CD4-positive, alpha-beta T cell treated with Interleukin-12 subunit alpha and Interleukin-12 subunit beta, for 1 hour (primary cell): ENCODE results near the gene RGS6.

ENCODE experiments used
- DNase-seq: peaks from one replicate; pipeline ENCODE4 v3.0.0-alpha.2; 2020

The RGS6 gene

DNA sequence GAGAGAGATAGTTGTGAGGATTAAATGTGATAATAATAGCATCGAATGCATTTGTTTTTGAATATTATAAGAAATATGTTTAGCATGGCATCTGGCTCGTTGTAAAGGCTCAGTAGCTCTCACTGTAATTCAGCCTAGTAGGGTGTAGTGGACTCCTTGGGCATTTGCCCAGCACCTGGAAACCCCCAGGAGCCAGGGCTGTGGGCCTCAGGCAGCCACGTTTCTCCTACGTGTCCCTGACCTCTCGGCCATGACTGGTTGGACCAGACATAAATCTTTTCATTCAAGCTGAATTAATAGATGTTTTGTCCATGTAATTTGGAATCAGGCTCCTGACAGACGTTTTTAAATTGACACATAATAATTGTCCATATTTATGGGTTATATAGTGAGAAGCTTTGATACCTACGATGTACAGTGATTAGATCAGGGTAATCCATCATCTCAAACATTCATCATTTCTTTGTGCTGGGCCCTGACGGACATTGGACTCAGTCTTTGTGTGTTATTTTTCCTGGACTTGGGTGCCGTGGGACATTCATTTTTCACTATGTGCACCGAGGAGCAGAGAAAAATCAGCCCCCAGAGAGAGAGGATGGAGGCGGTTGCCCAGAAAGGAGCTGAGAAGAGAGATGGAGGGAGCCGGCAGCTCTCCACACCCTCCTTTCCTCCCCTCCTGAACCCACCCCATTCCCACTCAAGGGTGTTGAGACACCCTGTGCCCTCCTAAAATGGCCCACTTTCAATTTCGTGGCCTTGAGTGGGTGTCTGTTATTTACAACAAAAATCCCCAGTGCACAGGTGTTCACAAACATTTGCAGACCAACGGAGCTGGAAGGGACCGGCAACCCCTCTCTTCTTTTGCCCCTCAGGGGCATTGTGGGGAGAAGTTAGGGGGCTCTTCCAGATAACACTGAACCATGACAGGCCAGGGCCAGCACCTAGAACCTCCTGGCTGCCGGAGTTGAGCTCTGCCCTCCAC is 665.3 kb downstream of the RGS6 start:
- no peak for DNase-seq

DNA sequence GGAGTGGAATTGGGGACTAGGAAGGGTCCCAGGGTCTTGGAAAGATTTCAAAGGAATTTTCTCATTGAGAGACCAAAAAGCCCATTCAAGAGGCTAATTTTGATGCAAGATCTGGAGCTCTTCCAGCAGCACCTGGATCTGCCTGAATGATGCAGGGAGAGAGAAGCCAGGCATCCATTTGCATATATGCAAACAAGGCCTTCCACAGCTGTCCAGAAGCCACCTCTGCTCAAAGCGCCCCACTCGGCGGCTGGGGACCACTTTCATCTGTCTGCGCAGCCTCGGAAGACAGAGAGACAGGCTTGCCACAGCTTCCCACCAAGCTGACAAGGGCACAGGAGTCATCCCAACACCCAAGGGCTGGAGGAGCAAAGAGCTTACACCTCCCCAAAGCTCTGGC is 666.1 kb downstream of the RGS6 start:
- DNase-seq, result no peak

DNA sequence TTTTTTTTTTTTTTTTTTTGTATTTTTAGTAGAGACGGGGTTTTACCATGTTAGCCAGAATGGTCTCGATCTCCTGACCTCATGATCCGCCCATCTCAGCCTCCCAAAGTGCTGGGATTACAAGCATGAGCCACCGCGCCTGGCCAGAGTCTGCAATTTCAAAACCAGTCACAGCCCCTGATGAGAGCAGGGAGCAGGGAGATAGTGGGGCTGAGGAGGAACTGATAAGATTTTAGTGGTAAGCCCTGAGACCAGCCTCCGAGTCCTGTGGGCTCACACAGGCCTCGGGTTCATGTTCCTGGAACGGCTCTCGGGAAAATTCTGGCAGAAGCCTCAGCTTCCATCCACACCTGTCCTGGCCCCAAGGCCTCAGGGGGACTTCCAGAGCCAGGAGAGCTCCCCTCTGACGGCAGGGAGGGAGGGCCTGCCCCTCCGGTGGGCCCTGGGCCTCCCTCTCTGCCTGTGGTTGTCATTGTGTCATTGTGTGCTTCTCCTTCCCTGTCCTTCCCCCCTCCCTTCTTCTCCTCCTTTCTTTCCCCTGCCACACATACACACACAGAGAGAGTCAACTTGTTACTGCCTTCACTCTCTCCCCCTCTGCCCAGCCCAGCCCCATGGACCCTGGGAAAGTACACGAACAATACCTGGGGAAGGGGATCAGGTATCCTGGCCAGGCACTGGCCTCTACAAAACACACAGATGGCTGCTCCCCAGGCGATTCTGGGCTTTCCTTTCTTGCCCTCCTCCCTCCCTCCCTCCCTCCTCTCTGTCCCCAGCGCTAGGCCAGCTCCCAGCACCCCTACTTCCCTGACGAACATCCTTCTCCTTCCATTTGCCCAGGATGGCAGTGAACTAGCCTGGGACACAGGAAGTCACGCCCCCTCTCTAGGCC is 667.6 kb downstream of the RGS6 start:
- DNase-seq, result no peak

DNA sequence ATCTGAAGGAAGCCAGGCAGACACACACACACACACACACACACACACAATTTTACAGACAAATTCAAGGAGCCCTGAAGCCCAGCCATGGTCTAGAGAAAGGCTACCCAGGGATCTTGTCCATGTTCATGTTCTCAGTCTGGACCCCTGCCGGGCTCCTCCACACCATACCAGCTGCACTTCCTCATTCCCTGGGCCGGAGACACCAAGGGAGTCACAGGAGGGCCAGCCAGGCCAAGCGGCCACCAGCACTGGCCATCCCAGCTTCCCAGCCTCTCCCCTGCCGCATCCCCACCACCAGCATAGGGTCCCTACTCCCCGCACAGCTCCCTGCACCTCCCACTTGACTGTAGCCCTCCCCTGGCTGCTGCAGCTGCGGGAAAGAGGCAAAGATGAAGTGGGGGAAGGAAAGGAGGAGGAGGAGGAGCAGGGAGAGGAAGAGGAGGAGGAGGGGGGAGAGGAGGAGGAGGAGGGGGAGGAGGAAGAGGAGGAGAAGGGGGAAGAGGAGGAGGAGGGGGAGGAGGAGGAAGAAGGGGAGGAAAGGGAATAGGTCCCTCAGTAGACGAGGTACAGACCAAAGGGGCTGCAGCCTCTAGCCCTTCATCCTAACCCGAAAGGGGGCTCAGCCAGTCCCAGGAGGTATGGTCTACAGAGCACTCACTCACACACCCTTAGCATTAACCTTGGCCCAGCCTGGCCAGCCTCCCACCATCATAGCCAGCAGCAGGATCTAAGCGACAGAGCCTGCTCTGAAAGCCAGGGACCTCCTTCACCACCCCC is 668.5 kb downstream of the RGS6 start:
- DNase-seq, result no peak

DNA sequence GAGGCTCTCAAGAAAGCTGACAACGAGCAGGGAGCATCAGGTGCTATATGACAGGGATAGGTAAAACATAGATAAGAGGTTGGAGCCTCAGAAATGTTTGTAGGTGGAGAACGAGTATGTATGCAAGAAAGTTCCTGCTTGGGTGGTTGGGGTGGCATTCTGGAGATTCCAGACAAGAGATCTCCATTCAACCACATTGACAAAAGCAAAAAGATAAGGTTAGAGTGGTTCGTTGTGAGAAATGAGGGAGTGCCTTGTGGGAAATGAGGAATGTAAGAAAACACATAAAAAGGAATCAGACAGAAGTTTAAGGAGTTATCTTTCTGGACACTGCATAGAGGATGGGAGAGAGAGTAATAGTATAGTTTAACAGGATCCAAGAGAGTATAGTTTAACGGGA is 671.4 kb downstream of the RGS6 start:
- DNase-seq, result no peak

DNA sequence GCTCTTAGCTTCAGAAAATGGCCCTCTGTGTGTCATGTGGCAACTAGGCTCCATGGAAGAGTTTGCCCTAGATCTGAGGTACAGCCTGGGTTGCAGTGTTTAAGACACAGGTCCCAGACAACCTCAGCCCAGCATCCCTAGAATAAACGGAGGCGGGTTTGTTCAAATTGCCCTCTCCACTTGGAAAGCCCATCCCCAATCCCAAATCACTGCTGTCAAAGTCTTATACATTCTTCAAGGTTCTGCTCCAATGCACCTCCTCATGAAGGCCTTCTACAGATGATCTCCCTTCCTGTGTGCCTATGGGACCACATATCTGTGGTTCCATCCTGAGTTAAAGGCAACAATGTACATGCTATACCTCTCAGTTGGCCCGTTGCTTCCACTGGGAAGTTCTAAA is 671.9 kb downstream of the RGS6 start:
- DNase-seq, result no peak

DNA sequence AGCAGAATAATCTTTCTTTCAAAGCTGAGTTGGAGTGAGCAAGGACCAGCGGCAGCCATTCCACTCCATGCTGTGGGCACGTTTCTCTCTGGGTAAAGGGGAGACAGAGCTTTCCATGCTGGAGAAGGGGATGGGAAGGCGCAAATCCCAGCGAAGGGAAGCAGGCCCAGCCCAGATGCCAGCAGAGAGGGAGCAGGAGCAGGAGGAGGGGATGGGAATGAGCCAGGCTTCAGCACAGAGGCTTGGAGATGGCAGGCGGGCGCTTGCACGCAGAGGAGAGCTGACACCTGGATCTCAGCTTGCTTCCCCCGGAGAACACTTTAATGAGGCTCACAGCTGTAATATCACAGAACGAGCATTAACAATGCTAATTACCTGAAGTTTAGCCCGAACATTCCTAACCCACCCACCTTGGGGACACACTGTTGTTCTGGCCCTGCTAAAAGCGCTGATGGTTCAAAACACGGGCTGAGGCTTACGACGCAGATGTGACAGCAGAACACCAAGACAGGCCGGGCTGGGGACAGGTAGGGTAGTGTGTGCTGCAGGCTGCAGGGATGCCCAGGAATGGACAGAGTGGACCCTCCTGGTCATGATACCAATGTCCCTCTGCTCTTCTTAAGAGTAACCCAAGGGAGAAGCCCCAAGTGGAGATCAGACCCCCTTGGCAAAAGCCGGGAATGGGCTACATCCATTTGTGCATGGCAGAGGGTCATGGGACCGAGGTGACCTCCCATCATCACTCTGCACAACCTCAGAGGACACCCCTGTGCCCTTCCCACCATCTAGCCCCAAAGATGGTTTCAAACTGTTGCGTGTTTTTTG is 673.1 kb downstream of the RGS6 start:
- no peak for DNase-seq

DNA sequence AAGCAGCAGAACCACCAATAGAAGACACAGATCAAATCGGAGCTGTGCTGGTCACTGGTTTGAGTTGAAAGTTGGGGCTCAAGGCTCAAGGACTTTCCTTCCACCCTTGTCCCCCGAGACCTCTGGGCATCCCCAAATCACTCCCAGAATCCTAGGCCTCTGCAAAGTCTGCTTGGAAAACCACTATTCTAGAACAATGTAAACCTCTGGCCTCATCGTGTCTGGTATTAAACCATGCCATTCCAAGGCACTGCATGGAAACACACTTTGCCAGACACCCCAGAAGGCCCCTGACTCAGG is 673.6 kb downstream of the RGS6 start:
- DNase-seq, result no peak

DNA sequence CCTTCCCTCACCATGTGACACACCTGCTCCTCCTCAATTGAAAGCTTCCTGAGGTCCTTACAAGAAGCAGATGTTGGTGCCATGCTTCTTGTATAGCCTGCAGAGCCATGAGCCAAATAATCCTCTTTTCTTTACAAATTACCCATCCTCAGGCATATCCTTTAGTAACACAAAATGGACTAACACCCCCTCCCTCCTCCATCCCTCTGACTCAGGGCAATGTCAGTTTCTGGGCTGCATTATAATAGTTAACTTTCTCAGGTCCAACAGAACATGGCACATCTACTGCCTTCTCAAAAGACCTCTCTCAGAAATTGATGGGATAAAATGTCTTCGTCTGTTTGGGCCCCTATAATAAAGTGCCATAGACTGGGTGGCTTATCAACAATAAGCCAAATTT is 674.6 kb downstream of the RGS6 start:
- no peak for DNase-seq

DNA sequence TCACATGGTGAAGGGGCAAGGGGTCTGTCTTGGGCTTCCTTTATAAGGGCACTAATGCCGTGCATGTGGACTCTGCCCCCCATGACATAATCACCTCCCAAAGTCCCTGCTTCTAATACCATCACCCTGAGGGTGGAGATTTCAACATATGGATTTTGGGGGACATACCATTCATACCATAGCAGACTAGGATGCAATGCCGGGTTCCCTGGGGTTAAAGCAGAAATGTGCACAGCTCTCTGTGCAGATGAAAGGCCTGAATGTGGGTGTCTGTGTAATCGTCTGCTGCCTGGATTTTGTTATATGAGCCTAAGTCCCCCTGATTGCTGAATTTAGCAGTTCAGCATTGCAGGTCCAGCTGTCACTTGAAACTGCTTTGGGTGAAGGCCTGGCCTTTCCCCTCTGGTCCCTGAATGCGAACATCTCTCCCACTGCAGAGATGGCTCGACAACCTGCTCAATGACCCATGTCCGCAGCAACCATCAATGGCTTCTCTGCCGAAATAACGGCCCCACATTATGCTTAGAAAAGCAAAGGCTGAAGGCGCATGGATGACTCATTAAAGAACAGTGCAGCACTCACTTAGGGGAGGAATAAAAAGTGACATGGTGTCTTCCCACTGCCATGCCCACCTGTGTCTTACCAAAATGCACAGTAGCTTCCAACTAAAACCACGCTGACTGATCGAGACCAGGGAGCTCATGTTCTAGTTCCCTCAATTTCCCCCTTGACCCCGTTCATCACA is 675.3 kb downstream of the RGS6 start:
- DNase-seq, result no peak

DNA sequence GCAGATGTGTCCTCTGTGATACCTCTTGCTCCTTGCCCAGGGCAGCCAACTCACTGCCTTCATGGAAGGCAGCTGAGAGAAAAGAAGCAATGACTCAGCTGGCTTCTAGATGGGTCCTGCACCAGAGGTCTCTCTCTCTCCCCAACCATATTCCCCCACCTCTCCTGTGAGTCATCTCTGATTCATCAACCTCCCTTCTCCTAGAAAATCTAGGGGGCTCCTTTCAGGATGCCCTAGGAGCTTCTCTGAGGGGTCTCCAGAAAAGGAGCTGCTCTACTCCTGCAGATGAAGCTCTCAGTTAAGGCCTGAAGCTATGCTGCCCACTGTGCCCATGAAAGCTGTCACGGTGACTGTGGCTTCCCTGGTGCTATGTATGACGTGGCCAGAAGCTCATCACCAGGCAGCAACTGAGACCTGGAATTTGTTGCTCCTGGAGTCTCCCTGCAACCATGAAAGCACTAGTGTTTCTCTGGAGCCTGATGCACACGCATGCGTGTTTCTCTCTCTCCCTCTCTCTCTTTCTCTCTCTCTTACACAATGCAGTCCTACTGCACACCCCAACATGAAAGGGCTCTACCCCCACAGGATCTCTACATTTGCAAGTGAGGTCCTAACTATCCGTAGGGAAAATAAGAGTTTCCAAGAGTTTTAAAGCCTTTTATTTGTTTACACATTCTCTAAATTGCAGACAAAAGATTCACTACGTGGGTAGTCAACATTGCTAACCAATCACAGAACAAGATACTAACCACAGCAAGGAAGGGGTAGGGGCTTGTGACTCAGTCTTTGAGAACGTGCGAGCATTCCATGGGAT is 676.4 kb downstream of the RGS6 start:
- DNase-seq, result no peak

DNA sequence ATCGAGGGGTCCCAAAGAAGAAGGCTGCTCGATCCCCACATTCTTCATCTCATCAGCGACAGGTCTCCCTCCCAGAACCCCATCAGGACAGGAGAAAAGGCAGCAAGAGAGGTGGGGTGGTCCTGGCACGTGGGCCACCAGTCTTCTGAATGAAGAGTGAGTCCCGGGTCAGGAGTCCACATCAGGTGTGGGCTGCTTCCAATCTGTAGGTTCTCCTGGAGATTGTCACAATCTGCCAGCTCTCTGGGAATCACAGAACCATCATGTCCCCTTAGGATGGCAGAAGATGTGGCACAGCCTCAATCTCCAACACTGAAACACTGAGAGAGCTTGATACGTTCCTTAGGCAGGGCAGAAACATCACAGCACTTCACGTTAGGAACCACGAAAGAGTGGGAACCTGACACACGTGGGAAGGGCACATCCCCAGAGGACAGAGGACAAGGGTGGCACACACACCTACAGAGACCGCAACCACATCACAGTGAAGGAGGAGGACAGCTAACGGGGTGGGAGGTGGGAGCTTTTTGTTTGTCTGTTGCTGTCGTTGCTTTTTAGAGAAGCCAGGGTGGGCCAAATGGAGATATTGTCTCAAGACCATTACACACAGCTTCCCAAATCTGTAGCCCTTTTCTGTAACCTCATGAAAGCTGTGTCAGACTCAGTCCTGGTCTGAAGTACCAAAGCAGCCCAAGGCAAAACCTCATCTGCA is 677.1 kb downstream of the RGS6 start:
- DNase-seq, result no peak

DNA sequence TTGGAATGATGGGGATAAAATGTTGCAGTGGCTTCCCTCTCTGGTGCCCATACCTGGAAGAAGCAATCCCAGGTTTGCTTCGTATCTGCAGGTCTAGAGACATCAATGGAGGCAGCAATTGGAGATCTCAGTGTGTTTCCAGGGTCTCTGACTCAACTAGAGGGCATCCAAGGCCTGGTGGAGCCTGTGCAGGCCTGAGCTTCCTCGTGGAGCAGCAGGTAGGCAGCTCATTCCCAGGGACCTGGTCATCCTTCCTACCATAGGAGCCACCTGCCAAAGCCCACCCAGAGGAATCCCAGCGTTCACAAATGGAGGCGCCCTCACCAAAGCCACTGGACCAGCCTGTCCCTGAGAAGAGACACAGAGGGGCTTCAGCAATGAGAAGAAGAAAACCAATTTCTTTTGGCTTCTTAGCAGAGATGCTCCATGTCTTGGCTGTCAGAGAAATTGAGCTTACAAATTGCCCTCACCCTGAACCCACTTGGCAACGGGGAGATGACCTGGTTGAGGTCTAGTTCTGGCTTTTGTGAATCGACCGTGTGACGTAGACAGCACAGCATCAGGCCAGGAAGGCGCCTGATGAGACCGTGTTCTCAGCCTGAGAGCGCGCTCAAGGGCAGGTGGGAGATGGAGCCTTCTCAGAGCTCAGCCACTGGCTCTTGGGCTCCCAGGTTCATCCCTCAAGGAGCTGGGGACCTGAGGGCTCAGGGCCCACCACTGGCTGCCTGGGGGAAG is 678.0 kb downstream of the RGS6 start:
- DNase-seq, result no peak

DNA sequence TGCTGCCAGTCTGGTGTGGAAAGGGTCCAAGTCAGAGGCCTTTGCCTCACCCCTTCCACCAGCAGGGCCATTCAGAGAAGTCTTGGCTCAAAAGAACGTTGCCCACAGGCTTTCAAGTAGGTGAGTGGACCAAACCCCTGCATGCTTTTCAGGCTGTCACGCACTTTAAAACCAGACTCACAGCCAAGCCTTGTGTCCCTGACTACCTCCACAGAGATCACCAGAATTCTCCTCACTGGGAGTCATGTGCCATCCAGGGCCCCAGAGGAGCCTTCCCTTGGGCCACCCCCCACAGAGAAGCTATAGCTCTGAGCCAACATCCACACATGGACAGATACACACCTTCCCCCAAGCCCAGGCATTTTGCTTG is 678.6 kb downstream of the RGS6 start:
- no peak for DNase-seq

DNA sequence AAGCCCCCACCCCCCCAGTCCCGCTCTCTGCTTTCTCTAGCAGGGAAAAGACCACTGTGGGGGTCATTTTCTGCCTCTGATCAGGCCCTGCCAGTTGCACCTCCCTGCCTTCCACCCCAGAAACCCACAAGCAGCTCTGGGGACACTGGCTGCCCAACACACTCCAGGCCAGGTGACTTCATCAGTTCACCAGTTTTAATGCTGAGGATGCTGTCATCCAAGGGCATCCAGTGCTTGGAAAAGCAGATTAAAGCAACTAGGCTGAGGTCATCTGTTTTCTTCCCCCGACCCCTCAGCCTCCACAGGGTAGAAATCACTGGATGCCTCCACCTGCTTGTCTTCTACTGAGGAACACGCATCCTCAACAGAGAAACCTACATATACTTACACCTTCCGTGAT is 679.3 kb downstream of the RGS6 start:
- DNase-seq, result no peak

DNA sequence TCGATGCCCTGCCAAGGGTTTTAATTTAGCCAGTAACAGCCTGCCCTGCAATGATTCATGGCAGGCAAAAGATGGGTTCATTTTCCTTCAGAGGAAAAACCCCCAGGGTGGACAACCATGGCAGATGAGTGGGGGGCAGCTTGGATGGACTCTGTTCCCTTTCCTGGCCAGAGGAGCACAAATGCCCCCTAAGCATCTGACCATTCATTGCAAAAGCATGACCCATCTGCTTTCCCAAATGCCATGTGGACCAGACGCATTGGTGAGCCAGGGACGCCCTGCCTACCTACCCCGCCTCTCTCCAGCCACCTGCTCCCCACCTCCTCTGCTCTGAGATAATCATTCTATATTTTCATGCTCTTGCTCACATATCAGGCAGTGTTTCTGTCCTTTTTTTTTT is 679.8 kb downstream of the RGS6 start:
- DNase-seq, result no peak

DNA sequence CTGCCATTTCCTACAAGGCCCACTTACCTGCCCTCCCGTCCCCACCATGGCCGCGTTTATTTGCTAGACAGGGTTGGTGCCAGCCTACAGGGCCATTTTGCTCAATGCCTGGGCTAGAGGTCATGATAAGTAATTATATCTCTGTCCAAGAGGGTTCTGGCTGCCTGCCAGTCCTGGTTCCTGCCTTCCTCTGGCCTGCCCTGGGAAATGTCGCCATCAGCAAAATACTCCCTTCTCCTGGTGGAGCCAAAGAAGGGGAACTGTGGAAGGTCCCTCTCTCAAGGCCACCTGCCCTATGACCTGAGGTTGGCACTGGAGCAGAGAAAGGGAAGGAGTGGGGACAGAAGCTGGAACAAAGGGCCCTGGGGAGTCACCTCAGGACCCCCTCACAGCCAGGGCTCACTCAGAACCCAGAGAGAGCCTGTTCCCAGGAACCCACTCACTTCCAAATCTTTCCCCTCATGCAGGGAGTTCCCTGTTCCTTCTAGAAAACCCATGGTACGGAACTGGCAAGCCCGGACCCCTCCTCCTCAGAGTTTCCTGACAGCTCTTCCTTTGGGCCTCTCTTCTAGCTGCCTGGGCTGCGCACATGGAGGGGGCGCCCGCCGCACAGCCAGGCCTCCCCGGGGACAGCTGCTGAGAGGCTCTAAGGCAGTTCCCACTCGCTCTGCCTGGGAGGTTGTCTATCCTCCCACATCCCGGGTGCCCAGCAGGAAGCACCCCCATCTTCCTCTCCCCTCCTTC is 681.2 kb downstream of the RGS6 start:
- no peak for DNase-seq

DNA sequence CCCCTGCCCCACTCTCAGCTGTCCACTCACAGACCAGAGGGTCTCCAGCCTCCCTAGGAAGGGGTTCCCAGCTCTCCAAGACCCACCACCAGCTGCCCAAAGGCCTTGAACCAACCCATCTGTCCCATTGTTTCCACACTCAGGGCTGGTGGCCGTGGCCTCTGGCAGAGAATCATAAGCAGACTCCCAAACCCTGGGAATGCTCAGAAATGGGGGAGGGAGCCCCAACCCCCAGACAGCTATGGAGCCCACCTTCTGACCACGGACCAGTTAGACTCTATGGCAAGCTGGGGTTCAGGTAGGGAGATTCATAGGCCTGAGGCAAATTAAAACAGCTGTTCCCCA is 681.7 kb downstream of the RGS6 start:
- DNase-seq, result no peak

DNA sequence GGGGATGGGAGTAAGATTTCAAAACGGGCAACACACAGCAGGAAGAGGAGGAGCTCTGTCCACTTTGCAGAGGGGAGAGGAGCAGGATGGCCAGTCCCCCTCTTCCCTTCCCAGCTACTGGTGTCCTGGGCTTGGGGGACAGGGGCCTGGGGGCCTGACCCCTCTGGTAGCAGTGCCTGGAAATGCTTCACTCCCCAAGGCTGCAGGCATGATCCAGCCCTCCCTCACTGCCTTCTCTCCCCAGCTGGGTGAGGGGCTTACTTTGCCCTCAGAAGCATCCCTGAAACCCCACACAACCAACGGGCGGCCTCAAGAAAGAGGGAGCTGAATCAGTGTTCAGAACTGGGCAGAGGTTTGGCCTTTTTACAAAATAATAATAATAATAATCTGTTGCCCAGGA is 682.1 kb downstream of the RGS6 start:
- DNase-seq, result no peak
